ENCODE results near the gene LUZP2. TPM values are rescaled to one million over a fixed set of nuclear protein-coding genes. Genes with fewer than 3 reads are reported as not detected.
A peak's percentile ranks its signal among the peaks of the same experiment; 100 is the strongest.

Gene LUZP2
- total RNA-seq, 1 experiment from 2014 or later: not detected

GRCh38 chr11:24615451-24616160 is 118.8 kb downstream of the LUZP2 start:
- no peak for DNase-seq (ENCODE audit: low read depth, low spot score)
- in situ Hi-C loops (cut with HindIII; ENCODE audit: low pct_unique_long_range_greater_than_20kb, low sequenced_read_pairs): no loop called here

GRCh38 chr11:24617856-24618255 is 121.0 kb downstream of the LUZP2 start:
- in situ Hi-C loops (cut with HindIII; ENCODE audit: low pct_unique_long_range_greater_than_20kb, low sequenced_read_pairs): no loop called here
- peak; percentile 11 for DNase-seq (ENCODE audit: low read depth, low spot score)

GRCh38 chr11:24619900-24620299 is 123.0 kb downstream of the LUZP2 start:
- in situ Hi-C loops (cut with HindIII; ENCODE audit: low pct_unique_long_range_greater_than_20kb, low sequenced_read_pairs): no loop called here
- no peak for DNase-seq (ENCODE audit: low read depth, low spot score)

GRCh38 chr11:24622262-24622661 is 125.4 kb downstream of the LUZP2 start:
- no peak for DNase-seq (ENCODE audit: low read depth, low spot score)
- in situ Hi-C loops (cut with HindIII; ENCODE audit: low pct_unique_long_range_greater_than_20kb, low sequenced_read_pairs): no loop called here

GRCh38 chr11:24623121-24623520 is 126.3 kb downstream of the LUZP2 start:
- in situ Hi-C loops (cut with HindIII; ENCODE audit: low pct_unique_long_range_greater_than_20kb, low sequenced_read_pairs): no loop called here

GRCh38 chr11:24624432-24624831 is 127.6 kb downstream of the LUZP2 start:
- no peak for DNase-seq (ENCODE audit: low read depth, low spot score)
- in situ Hi-C loops (cut with HindIII; ENCODE audit: low pct_unique_long_range_greater_than_20kb, low sequenced_read_pairs): no loop called here

More at GRCh38 chr11:24623121-24623520, 126.3 kb downstream of the LUZP2 start:
- DNase-seq (ENCODE audit: low read depth, low spot score): no peak

GRCh38 chr11:24625975-24626374 is 129.1 kb downstream of the LUZP2 start:
- in situ Hi-C loops (cut with HindIII; ENCODE audit: low pct_unique_long_range_greater_than_20kb, low sequenced_read_pairs): no loop called here
- no peak for DNase-seq (ENCODE audit: low read depth, low spot score)

GRCh38 chr11:24628224-24628776 is 131.4 kb downstream of the LUZP2 start:
- in situ Hi-C loops (cut with HindIII; ENCODE audit: low pct_unique_long_range_greater_than_20kb, low sequenced_read_pairs): no loop called here
- no peak for DNase-seq (ENCODE audit: low read depth, low spot score)

- DNase-seq (ENCODE audit: low read depth, low spot score): no peak
- in situ Hi-C loops (cut with HindIII; ENCODE audit: low pct_unique_long_range_greater_than_20kb, low sequenced_read_pairs): no loop called here
These were observed 137.8 kb downstream of the LUZP2 start for GRCh38 chr11:24634606-24635160.

- in situ Hi-C loops (cut with HindIII; ENCODE audit: low pct_unique_long_range_greater_than_20kb, low sequenced_read_pairs): no loop called here
- DNase-seq (ENCODE audit: low read depth, low spot score): no peak
These were observed 138.9 kb downstream of the LUZP2 start for GRCh38 chr11:24635588-24636290.

- DNase-seq (ENCODE audit: low read depth, low spot score): no peak
These were observed 139.4 kb downstream of the LUZP2 start for GRCh38 chr11:24636291-24636629.

GRCh38 chr11:24637520-24637919 is 140.7 kb downstream of the LUZP2 start:
- no peak for DNase-seq (ENCODE audit: low read depth, low spot score)
- in situ Hi-C loops (cut with HindIII; ENCODE audit: low pct_unique_long_range_greater_than_20kb, low sequenced_read_pairs): no loop called here

More at GRCh38 chr11:24636291-24636629, 139.4 kb downstream of the LUZP2 start:
- in situ Hi-C loops (cut with HindIII; ENCODE audit: low pct_unique_long_range_greater_than_20kb, low sequenced_read_pairs): no loop called here

GRCh38 chr11:24642648-24643047 is 145.8 kb downstream of the LUZP2 start:
- DNase-seq (ENCODE audit: low read depth, low spot score): no peak
- in situ Hi-C loops (cut with HindIII; ENCODE audit: low pct_unique_long_range_greater_than_20kb, low sequenced_read_pairs): no loop called here

- no peak for DNase-seq (ENCODE audit: low read depth, low spot score)
- in situ Hi-C loops (cut with HindIII; ENCODE audit: low pct_unique_long_range_greater_than_20kb, low sequenced_read_pairs): no loop called here
These were observed 148.7 kb downstream of the LUZP2 start for GRCh38 chr11:24645563-24645962.

- DNase-seq (ENCODE audit: low read depth, low spot score): no peak
- in situ Hi-C loops (cut with HindIII; ENCODE audit: low pct_unique_long_range_greater_than_20kb, low sequenced_read_pairs): no loop called here
These were observed 155.0 kb downstream of the LUZP2 start for GRCh38 chr11:24651873-24652272.

GRCh38 chr11:24653901-24654300 is 157.0 kb downstream of the LUZP2 start:
- in situ Hi-C loops (cut with HindIII; ENCODE audit: low pct_unique_long_range_greater_than_20kb, low sequenced_read_pairs): no loop called here
- no peak for DNase-seq (ENCODE audit: low read depth, low spot score)

GRCh38 chr11:24661331-24661730 is 164.5 kb downstream of the LUZP2 start:
- no peak for DNase-seq (ENCODE audit: low read depth, low spot score)
- in situ Hi-C loops (cut with HindIII; ENCODE audit: low pct_unique_long_range_greater_than_20kb, low sequenced_read_pairs): no loop called here

- DNase-seq (ENCODE audit: low read depth, low spot score): no peak
- in situ Hi-C loops (cut with HindIII; ENCODE audit: low pct_unique_long_range_greater_than_20kb, low sequenced_read_pairs): no loop called here
These were observed 167.5 kb downstream of the LUZP2 start for GRCh38 chr11:24664399-24664798.
